IMR-90 (cell line): ENCODE data around the gene ZFPL1. TPM values are rescaled to one million over a fixed set of nuclear protein-coding genes. Genes with fewer than 3 reads are reported as not detected.

Experiments
- ATAC-seq: fragments of 200-7000 bp; cut with Tn5 transposase; 2 replicates; pipeline ENCODE4 v1.9.1; 2020; ENCODE audit warnings: low read depth, mild to moderate bottlenecking, moderate library complexity
- BruUV-seq: library from RNA; stranded (reverse); fragments of 400-500 nt; replicated peaks from 2 replicates; lab custom pipeline; 2021; lab: Mats Ljungman, UMichigan
- CTCF ChIA-PET: fragments of 300-600 bp; formaldehyde crosslinking; extraction: SDS; loops from one replicate; lab custom pipeline; 2021; ENCODE audit warnings: antibody characterized with exemption; lab: Yijun Ruan, JAX
- POLR2A ChIA-PET: fragments of 300-600 bp; sonication (Branson Sonifier 250); formaldehyde crosslinking; loops from one replicate; lab custom pipeline; 2022; ENCODE audit warnings: antibody characterized with exemption; ENCODE audit not compliant: unreplicated experiment; lab: Charles Lee
- DNase-seq: peaks from one replicate; pipeline ENCODE4 v3.0.0; 2013
- H2AFZ ChIP-seq: replicated peaks from 2 replicates; pipeline ENCODE3; 2013; ENCODE audit warnings: low read length, mild to moderate bottlenecking; ENCODE audit not compliant: poor library complexity
- H2AK5ac ChIP-seq: 2 replicates; pipeline ENCODE4 v1.6.1; 2013; ENCODE audit warnings: low read depth, low read length, inconsistent platforms
- H2AK9ac ChIP-seq: replicated peaks from 2 replicates; pipeline ENCODE3; 2013; ENCODE audit warnings: mild to moderate bottlenecking, low read depth, low read length, moderate library complexity; ENCODE audit not compliant: poor library complexity
- H2BK120ac ChIP-seq: 2 replicates; pipeline ENCODE4 v1.6.1; 2013; ENCODE audit warnings: low read depth, low read length, inconsistent platforms
- H2BK15ac ChIP-seq: 3 replicates; pipeline ENCODE4 v1.6.1; 2013; ENCODE audit warnings: low read depth, low read length, inconsistent platforms
- H2BK20ac ChIP-seq: 2 replicates; pipeline ENCODE4 v1.6.1; 2013; ENCODE audit warnings: low read depth, mild to moderate bottlenecking, inconsistent platforms, low read length, moderate library complexity
- H2BK5ac ChIP-seq: 2 replicates; pipeline ENCODE4 v1.6.1; 2013; ENCODE audit warnings: mild to moderate bottlenecking, low read depth, low read length, inconsistent platforms; ENCODE audit not compliant: poor library complexity, severe bottlenecking
- H3K14ac ChIP-seq: replicated peaks from 2 replicates; pipeline ENCODE4 v1.6.1; 2013; ENCODE audit warnings: low read depth, low read length, inconsistent platforms
- H3K18ac ChIP-seq: 2 replicates; pipeline ENCODE4 v1.6.1; 2013; ENCODE audit warnings: low read depth, low read length, control low read depth
- H3K23ac ChIP-seq: 2 replicates; pipeline ENCODE4 v1.6.1; 2013; ENCODE audit warnings: low read depth, low read length, inconsistent platforms
- H3K27ac ChIP-seq: 2 replicates; pipeline ENCODE4 v1.5.1; 2013; ENCODE audit warnings: mild to moderate bottlenecking, control low read depth, low read length; ENCODE audit not compliant: insufficient read depth
- H3K27me3 ChIP-seq: 2 replicates; pipeline ENCODE4 v1.6.1; 2013; ENCODE audit warnings: low read length; ENCODE audit not compliant: control insufficient read depth, insufficient read depth
- H3K36me3 ChIP-seq: 2 replicates; pipeline ENCODE4 v1.6.1; 2013; ENCODE audit warnings: low read length, mixed read lengths; ENCODE audit not compliant: control insufficient read depth, insufficient read depth
- H3K4ac ChIP-seq: 2 replicates; pipeline ENCODE4 v1.6.1; 2013; ENCODE audit warnings: low read depth, low read length, inconsistent platforms
- H3K4me1 ChIP-seq: 2 replicates; pipeline ENCODE4 v1.6.1; 2013; ENCODE audit warnings: low read length, mixed read lengths; ENCODE audit not compliant: control insufficient read depth, insufficient read depth
- H3K4me2 ChIP-seq: 2 replicates; pipeline ENCODE4 v1.6.1; 2013; ENCODE audit warnings: low read depth, mild to moderate bottlenecking, control low read depth, low read length, moderate library complexity
- H3K4me3 ChIP-seq: 2 replicates; pipeline ENCODE4 v1.5.1; 2013; ENCODE audit warnings: low read depth, mild to moderate bottlenecking, control low read depth, low read length, moderate library complexity; ENCODE audit not compliant: insufficient read depth
- H3K56ac ChIP-seq: 2 replicates; pipeline ENCODE4 v1.6.1; 2013; ENCODE audit warnings: low read length, inconsistent platforms; ENCODE audit not compliant: insufficient read depth; ENCODE audit errors: extremely low read depth
- H3K79me1 ChIP-seq, 2 experiments: 2 replicates each; pipeline ENCODE4 v1.6.1; 2013; ENCODE audit warnings: low read length in 2 of 2, inconsistent platforms in 1 of 2, low read depth in 1 of 2
- H3K9ac ChIP-seq: 2 replicates; pipeline ENCODE4 v1.6.1; 2013; ENCODE audit warnings: low read depth, low read length, control low read depth
- H3K9me1 ChIP-seq: 2 replicates; pipeline ENCODE4 v1.6.1; 2013; ENCODE audit warnings: low read length, inconsistent platforms; ENCODE audit not compliant: insufficient read depth
- H3K9me3 ChIP-seq: 2 replicates; pipeline ENCODE4 v1.6.1; 2013; ENCODE audit warnings: low read length; ENCODE audit not compliant: control insufficient read depth, insufficient read depth
- H4K20me1 ChIP-seq: 2 replicates; pipeline ENCODE4 v1.6.1; 2013; ENCODE audit warnings: low read length, inconsistent platforms; ENCODE audit not compliant: insufficient read depth
- H4K5ac ChIP-seq: 2 replicates; pipeline ENCODE4 v1.6.1; 2013; ENCODE audit warnings: mild to moderate bottlenecking, low read depth, low read length, control low read depth
- H4K8ac ChIP-seq, 2 experiments: 2 replicates each; pipeline ENCODE4 v1.6.1; 2013; ENCODE audit warnings: low read depth in 2 of 2, low read length in 2 of 2, control low read depth in 1 of 2, inconsistent platforms in 1 of 2
- H4K91ac ChIP-seq: 2 replicates; pipeline ENCODE4 v1.6.1; 2013; ENCODE audit warnings: low read depth, low read length, inconsistent platforms; ENCODE audit not compliant: insufficient read depth
- BHLHE40 ChIP-seq: fragments of 150-350 bp; IDR thresholded peaks from 2 replicates; pipeline ENCODE4 v1.6.1; 2016; ENCODE audit warnings: mild to moderate bottlenecking, low read depth, low read length
- CEBPB ChIP-seq: IDR thresholded peaks from 2 replicates; pipeline ENCODE4 v1.6.1; 2012; ENCODE audit warnings: low read depth, low read length, improper control_type of control experiment
- CHD1 ChIP-seq: IDR thresholded peaks from 2 replicates; pipeline ENCODE4 v1.6.1; 2012; ENCODE audit warnings: low read depth, low read length, improper control_type of control experiment
- MAFK ChIP-seq: IDR thresholded peaks from 2 replicates; pipeline ENCODE4 v1.6.1; 2012; ENCODE audit warnings: low read depth, low read length, improper control_type of control experiment
- MAZ ChIP-seq: IDR thresholded peaks from 2 replicates; pipeline ENCODE4 v1.6.1; 2012; ENCODE audit warnings: low read depth, mild to moderate bottlenecking, low read length, improper control_type of control experiment, moderate library complexity, borderline replicate concordance
- MXI1 ChIP-seq: IDR thresholded peaks from 2 replicates; pipeline ENCODE4 v1.6.1; 2012; ENCODE audit warnings: low read depth, mild to moderate bottlenecking, low read length, moderate library complexity, borderline replicate concordance
- POLR2A ChIP-seq: IDR thresholded peaks from 2 replicates; pipeline ENCODE4 v1.6.1; 2012; ENCODE audit warnings: mild to moderate bottlenecking, low read depth, low read length
- RAD21 ChIP-seq: IDR thresholded peaks from 2 replicates; pipeline ENCODE4 v1.6.1; 2012; ENCODE audit warnings: low read length, improper control_type of control experiment
- RCOR1 ChIP-seq: IDR thresholded peaks from 2 replicates; pipeline ENCODE4 v1.6.1; 2012; ENCODE audit warnings: mild to moderate bottlenecking, low read length, improper control_type of control experiment; ENCODE audit not compliant: insufficient replicate concordance
- RFX5 ChIP-seq: IDR thresholded peaks from 2 replicates; pipeline ENCODE4 v1.8.0; 2012; ENCODE audit warnings: low read depth, mild to moderate bottlenecking, low read length, moderate library complexity
- SMC3 ChIP-seq: fragments of 150-350 bp; IDR thresholded peaks from 2 replicates; pipeline ENCODE4 v1.6.1; 2016; ENCODE audit warnings: low read depth, mild to moderate bottlenecking, antibody characterized with exemption, low read length, moderate library complexity
- WGBS, 2 experiments: methylation state at CpG; one replicate each; pipeline versions ENCODE4 v1.1.5 to v1.1.7; 2013; ENCODE audit warnings: missing lambda C conversion rate in 2 of 2; ENCODE audit not compliant: insufficient read length in 1 of 2; ENCODE audit errors: extremely low coverage in 2 of 2; 5-methylcytosine and 5-hydroxymethylcytosine counted together
- dilution Hi-C: fragments of 300-500 bp; cut with HindIII; formaldehyde crosslinking; loops from one replicate; pipeline ENCODE4 v1.14.3; 2018; ENCODE audit warnings: low sequenced_read_pairs; ENCODE audit not compliant: unreplicated experiment
- in situ Hi-C: fragments of 300-500 bp; cut with MboI; formaldehyde crosslinking; loops from 3 replicates; pipeline ENCODE4 v1.14.3; 2019; ENCODE audit warnings: low sequenced_read_pairs, inconsistent platforms, mixed read lengths
- intact Hi-C: fragments of 100-400 bp; cut with micrococcal nuclease; formaldehyde crosslinking; loops from 2 replicates; pipeline ENCODE4 v1.10.0; 2022
- polyA plus RNA-seq, 3 experiments: library from polyadenylated mRNA; depleted of rRNA; stranded (reverse); fragments of >200 nt; gene quantifications; 2 replicates each; pipeline ENCODE4 v1.2.3, GENCODE V29; 2012; ENCODE audit warnings: low replicate concordance in 1 of 3
- total RNA-seq: library from RNA; depleted of rRNA; stranded (reverse); fragments of >200 nt; gene quantifications from 2 replicates; pipeline ENCODE4 v1.2.3, GENCODE V29; 2012
- TF ChIP-seq, protein P1 (sequence below): fragments of 150-350 bp; IDR thresholded peaks from 2 replicates; pipeline ENCODE4 v1.6.1; 2016; ENCODE audit warnings: low read depth, mild to moderate bottlenecking, low read length, moderate library complexity, borderline replicate concordance

Gene ZFPL1
- total and polyA plus RNA-seq, 2 of the 4 experiments (the other 2 are of a cell fraction): 24.0 to 67.5 TPM

DNA sequence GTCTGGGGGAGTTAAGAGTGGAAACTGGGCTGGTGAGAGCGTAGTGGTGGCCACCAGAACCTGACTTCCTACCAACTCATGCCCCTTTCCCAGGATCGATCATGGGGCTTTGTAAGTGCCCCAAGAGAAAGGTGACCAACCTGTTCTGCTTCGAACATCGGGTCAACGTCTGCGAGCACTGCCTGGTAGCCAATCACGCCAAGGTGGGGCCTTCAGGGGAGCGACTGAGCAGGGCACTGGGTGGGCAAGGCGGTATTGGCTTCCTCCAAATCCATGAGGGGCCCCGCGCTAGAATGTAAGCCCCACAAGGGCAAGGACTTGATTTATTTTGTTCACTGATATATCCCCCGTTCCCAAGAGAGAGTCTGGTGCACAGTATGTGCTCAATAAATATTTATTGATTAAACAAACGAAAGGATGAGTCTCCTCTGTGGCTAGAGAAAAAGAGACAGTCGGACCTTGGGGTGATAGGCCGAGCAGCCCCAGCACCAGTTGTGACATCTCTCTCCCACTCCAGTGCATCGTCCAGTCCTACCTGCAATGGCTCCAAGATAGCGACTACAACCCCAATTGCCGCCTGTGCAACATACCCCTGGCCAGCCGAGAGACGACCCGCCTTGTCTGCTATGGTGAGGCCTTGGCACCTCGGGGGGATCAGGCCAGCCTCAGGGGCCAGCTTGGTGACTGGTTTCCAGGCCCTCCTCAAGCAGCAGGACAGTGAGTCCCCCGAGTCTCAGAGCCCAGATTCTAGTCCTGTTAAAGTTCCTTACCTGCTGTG, 765 bp downstream of the ZFPL1 start:
- dilution Hi-C loops: no loop called here
- CTCF ChIA-PET: no interaction called here
- Histone ChIP-seq H4K91ac (peak overlapping the region; percentile 88), H3K4ac (peak overlapping the region; percentile 96), H2AFZ (peak overlapping the region; percentile 83), H3K9me1 (no peaks in the 10 kb centered on the region; the same call in 1 of the 2 replicates), H3K4me3 (peak overlapping the region; percentile 89), H2AK9ac (peak overlapping the region; percentile 94), H3K79me1 (peaks cover 40 to 54% of the 10 kb centered on the region in 2 experiments), H3K4me2 (peak overlapping the region; percentile 95), H2BK20ac (no peak overlapping the region), H3K23ac (peak overlapping the region; percentile 79; the same call in 1 of the 2 replicates), H3K27me3 (no peaks in the 10 kb centered on the region), H3K9me3 (no peaks in the 10 kb centered on the region), H3K4me1 (peaks cover 4% of the 10 kb centered on the region; the same call in 1 of the 2 replicates), H2BK120ac (peak overlapping the region; percentile 9), H3K9ac (peak overlapping the region; percentile 99), H2BK5ac (peak overlapping the region; percentile 25), H3K27ac (peak overlapping the region; percentile 100), H3K56ac (peak overlapping the region; percentile 76), H4K5ac (peak overlapping the region; percentile 90), H4K8ac (peak overlapping the region; percentile 93 to 94), H3K36me3 (peaks cover 34% of the 10 kb centered on the region), H3K18ac (peak overlapping the region; percentile 0; the same call in 1 of the 2 replicates), H3K14ac (peak overlapping the region; percentile 92), H4K20me1 (no peaks in the 10 kb centered on the region; the same call in 1 of the 2 replicates), H2BK15ac (no peak overlapping the region), H2AK5ac (peak overlapping the region; percentile 93)
- DNase-seq: no peak
- intact Hi-C loops: loop anchor here (1.0 to 2.0 kb wide), 2 partner anchors 12 to 44 kb away; partner anchors contain the start of genes SAC3D1 and VPS51
- TF ChIP-seq, protein P1, sequence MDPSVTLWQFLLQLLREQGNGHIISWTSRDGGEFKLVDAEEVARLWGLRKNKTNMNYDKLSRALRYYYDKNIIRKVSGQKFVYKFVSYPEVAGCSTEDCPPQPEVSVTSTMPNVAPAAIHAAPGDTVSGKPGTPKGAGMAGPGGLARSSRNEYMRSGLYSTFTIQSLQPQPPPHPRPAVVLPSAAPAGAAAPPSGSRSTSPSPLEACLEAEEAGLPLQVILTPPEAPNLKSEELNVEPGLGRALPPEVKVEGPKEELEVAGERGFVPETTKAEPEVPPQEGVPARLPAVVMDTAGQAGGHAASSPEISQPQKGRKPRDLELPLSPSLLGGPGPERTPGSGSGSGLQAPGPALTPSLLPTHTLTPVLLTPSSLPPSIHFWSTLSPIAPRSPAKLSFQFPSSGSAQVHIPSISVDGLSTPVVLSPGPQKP: no peak
- TF ChIP-seq CEBPB (no peak), RFX5 (no peak), BHLHE40 (no peak), SMC3 (no peak), MAZ (no peak), MAFK (no peak), RAD21 (no peak), RCOR1 (no peak), MXI1 (no peak), POLR2A (no peak), CHD1 (no peak)
- POLR2A ChIA-PET: interaction anchor here (1.7 kb wide), 1 partner anchor 12 kb away, joined by 4 read pairs; no protein-coding TSS in a partner anchor
- WGBS, 2 experiments: 17% methylated on average over 6 of the region's 23 CpGs; no CpG with 5 or more reads in 1 of the 2 experiments
- peak; percentile 7; the same call in 1 of the 2 replicates for ATAC-seq
- in situ Hi-C loops: no loop called here
- TSS peak; percentile 53 for BruUV-seq
